ENCODE results near the gene ZNF532. TPM values are rescaled to one million over a fixed set of nuclear protein-coding genes. Genes with fewer than 3 reads are reported as not detected.

The ZNF532 gene
- polyA plus RNA-seq, 3 donors, result 0.76 to 18.5 (median 1.7) TPM

GRCh38 chr18:59021500-59021899, 156.8 kb downstream of the ZNF532 start:
- H2AFZ ChIP-seq (ENCODE audit: insufficient read depth, low read depth, low read length, poor library complexity, severe bottlenecking), result no peak overlapping the region
- 80% methylated on average over 1 of the region's 1 CpG for WGBS (ENCODE audit: insufficient coverage)
- intact Hi-C loops (cut with micrococcal nuclease), result no loop called here

GRCh38 chr18:59022167-59022945, 157.7 kb downstream of the ZNF532 start:
- Histone ChIP-seq H3K27ac (ENCODE audit: low read depth in 1 of 2, low read length in 2 of 2) (no peak overlapping the region), H3K27me3 (ENCODE audit: control insufficient read depth in 2 of 2, insufficient read depth in 2 of 2, low read length in 2 of 2) (no peaks in the 10 kb centered on the region), H3K79me2 (ENCODE audit: insufficient read depth, low read length) (no peaks in the 10 kb centered on the region), H3K9me3 (replicated peaks in 1 of 2; ENCODE audit: control insufficient read depth in 1 of 2, insufficient read depth in 1 of 2, low read length in 2 of 2) (no peaks in the 10 kb centered on the region), H3K4me1 (ENCODE audit: control insufficient read depth in 1 of 2, insufficient read depth in 2 of 2, low read length in 2 of 2) (no peaks in the 10 kb centered on the region), H2AFZ (ENCODE audit: insufficient read depth, low read depth, low read length, poor library complexity, severe bottlenecking) (no peak overlapping the region), H3K4me3 (replicated peaks in 1 of 3; ENCODE audit: low read depth in 2 of 3, low read length in 3 of 3) (no peak overlapping the region), H3K9ac (ENCODE audit: insufficient read depth, low read length, poor library complexity, severe bottlenecking) (no peak overlapping the region), H4K20me1 (ENCODE audit: insufficient read depth, low read length) (no peaks in the 10 kb centered on the region), H3K36me3 (replicated peaks in 1 of 2; ENCODE audit: control insufficient read depth in 1 of 2, insufficient read depth in 2 of 2, low read length in 2 of 2) (no peaks in the 10 kb centered on the region), H3K4me2 (replicated peaks; ENCODE audit: extremely low read depth, low read length, poor library complexity, severe bottlenecking) (no peak overlapping the region)
- DNase-seq, result no peak
- peaks cover 0 to 4% (median 2%) of the 10 kb centered on the region in 7 donors for H3K9me3 Mint-ChIP-seq
- no peak overlapping the region for H3K4me3 Mint-ChIP-seq
- intact Hi-C loops (cut with micrococcal nuclease), result no loop called here
- WGBS (ENCODE audit: insufficient coverage), result 95% methylated on average over 3 of the region's 10 CpGs
- no peaks in the 10 kb centered on the region for H3K36me3 Mint-ChIP-seq
- H3K27me3 Mint-ChIP-seq (ENCODE audit: low read depth in 3 of 3), result peaks cover 2% of the 10 kb centered on the region in 3 donors
- H3K27ac Mint-ChIP-seq, result no peak overlapping the region
- H3K4me1 Mint-ChIP-seq, result no peaks in the 10 kb centered on the region
- TF ChIP-seq CTCF (IDR thresholded peaks at IDR 0.05), result no peak

More at GRCh38 chr18:59021500-59021899, 156.8 kb downstream of the ZNF532 start:
- no peak overlapping the region for H3K4me3 Mint-ChIP-seq
- Histone ChIP-seq H3K27me3 (ENCODE audit: control insufficient read depth in 2 of 2, insufficient read depth in 2 of 2, low read length in 2 of 2) (no peaks in the 10 kb centered on the region), H4K20me1 (ENCODE audit: insufficient read depth, low read length) (no peaks in the 10 kb centered on the region), H3K4me1 (ENCODE audit: control insufficient read depth in 1 of 2, insufficient read depth in 2 of 2, low read length in 2 of 2) (no peaks in the 10 kb centered on the region), H3K4me2 (replicated peaks; ENCODE audit: extremely low read depth, low read length, poor library complexity, severe bottlenecking) (no peak overlapping the region), H3K4me3 (replicated peaks in 1 of 3; ENCODE audit: low read depth in 2 of 3, low read length in 3 of 3) (no peak overlapping the region), H3K9me3 (replicated peaks in 1 of 2; ENCODE audit: control insufficient read depth in 1 of 2, insufficient read depth in 1 of 2, low read length in 2 of 2) (no peaks in the 10 kb centered on the region), H3K79me2 (ENCODE audit: insufficient read depth, low read length) (no peaks in the 10 kb centered on the region), H3K36me3 (replicated peaks in 1 of 2; ENCODE audit: control insufficient read depth in 1 of 2, insufficient read depth in 2 of 2, low read length in 2 of 2) (no peaks in the 10 kb centered on the region), H3K27ac (ENCODE audit: low read depth in 1 of 2, low read length in 2 of 2) (no peak overlapping the region), H3K9ac (ENCODE audit: insufficient read depth, low read length, poor library complexity, severe bottlenecking) (no peak overlapping the region)
- H3K36me3 Mint-ChIP-seq, result no peaks in the 10 kb centered on the region
- no peak for TF ChIP-seq CTCF (IDR thresholded peaks at IDR 0.05)
- peaks cover 2 to 6% (median 3%) of the 10 kb centered on the region in 7 donors for H3K9me3 Mint-ChIP-seq
- peaks cover 0 to 4% (median 2%) of the 10 kb centered on the region in 3 donors for H3K27me3 Mint-ChIP-seq (ENCODE audit: low read depth in 3 of 3)
- no peak for DNase-seq
- no peaks in the 10 kb centered on the region for H3K4me1 Mint-ChIP-seq
- no peak overlapping the region for H3K27ac Mint-ChIP-seq

Data from CD14-positive monocyte (primary cell).